Lung (tissue), 12 donors: ENCODE measurements around the gene GRIP2. TPM values are rescaled to one million over a fixed set of nuclear protein-coding genes. Genes with fewer than 3 reads are reported as not detected.

Experiments used
- ATAC-seq: fragments of 200-7000 bp; cut with Tn5 transposase; one replicate; pipeline ENCODE4 v1.9.1; 2020; ENCODE audit warnings: moderate number of reproducible peaks; ENCODE audit not compliant: insufficient read depth, low FRiP score
- DNase-seq, 3 donors: peaks; one replicate each; pipeline ENCODE4 v3.0.0-alpha.2; 2013 to 2017
- H3K27ac ChIP-seq, 2 donors: one replicate each; pipeline ENCODE4 v1.5.1; 2013; ENCODE audit warnings: mild to moderate bottlenecking in 2 of 2, moderate library complexity in 2 of 2, control low read depth in 1 of 2, inconsistent platforms in 1 of 2, low read depth in 1 of 2, low read length in 1 of 2
- H3K27me3 ChIP-seq, 3 donors: one replicate each; pipeline ENCODE4 v1.5.1; 2013; ENCODE audit warnings: low read length in 2 of 3; ENCODE audit not compliant: control insufficient read depth in 3 of 3, insufficient read depth in 3 of 3
- H3K36me3 ChIP-seq, 4 donors: one replicate each; pipeline ENCODE4 v1.5.1; 2013; ENCODE audit warnings: low read length in 4 of 4, mild to moderate bottlenecking in 1 of 4, moderate library complexity in 1 of 4; ENCODE audit not compliant: control insufficient read depth in 4 of 4, insufficient read depth in 4 of 4
- H3K4me1 ChIP-seq, 5 donors: one replicate each; pipeline ENCODE4 v1.5.1; 2013; ENCODE audit warnings: low read length in 5 of 5, mild to moderate bottlenecking in 2 of 5, moderate library complexity in 1 of 5; ENCODE audit not compliant: control insufficient read depth in 5 of 5, insufficient read depth in 5 of 5
- H3K4me3 ChIP-seq: one replicate; pipeline ENCODE4 v1.5.1; 2013; ENCODE audit warnings: mild to moderate bottlenecking, control low read depth, moderate library complexity
- H3K9ac ChIP-seq, 2 donors: one replicate each; pipeline ENCODE4 v1.5.1; 2013; ENCODE audit warnings: low read length in 2 of 2, control low read depth in 1 of 2; ENCODE audit not compliant: insufficient read depth in 1 of 2
- H3K9me3 ChIP-seq, 4 donors: one replicate each; pipeline ENCODE4 v1.5.1; 2013; ENCODE audit warnings: low read length in 3 of 4, mild to moderate bottlenecking in 1 of 4, moderate library complexity in 1 of 4; ENCODE audit not compliant: control insufficient read depth in 4 of 4, insufficient read depth in 3 of 4
- WGBS, 2 donors: extraction: QIAGEN DNeasy Blood & Tissue Kit; methylation state at CpG; one replicate each; pipeline ENCODE4 v1.1.7; 2013; 5-methylcytosine and 5-hydroxymethylcytosine counted together
- polyA plus RNA-seq, 2 donors: library from polyadenylated mRNA; stranded (reverse); fragments of 200-250 nt; gene quantifications; one replicate each; pipeline ENCODE4 v1.2.1, GENCODE V29; 2013
- total RNA-seq, 2 donors: library from RNA; depleted of rRNA in 1 of 2; stranded (reverse); fragments of >200 nt in 1 of 2; gene quantifications; one replicate each; pipeline ENCODE4 v1.2.1, GENCODE V29; 2014 to 2021
- TF ChIP-seq, protein P1 (sequence below): IDR thresholded peaks from 2 replicates; pipeline ENCODE4 v1.5.1; 2012; ENCODE audit warnings: mild to moderate bottlenecking; ENCODE audit errors: control extremely low read depth, extremely low read depth
- donor health status: control.
- donor health status: control.
- donor health status: Bipolar disorder and iron deficiency.
- donor health status: healthy.
- donor health status: DM: yes; HTN: yes; CAD: no.

The GRIP2 gene
- total and polyA plus RNA-seq, 4 donors: 0.05 to 1.2 (median 0.64) TPM

DNA sequence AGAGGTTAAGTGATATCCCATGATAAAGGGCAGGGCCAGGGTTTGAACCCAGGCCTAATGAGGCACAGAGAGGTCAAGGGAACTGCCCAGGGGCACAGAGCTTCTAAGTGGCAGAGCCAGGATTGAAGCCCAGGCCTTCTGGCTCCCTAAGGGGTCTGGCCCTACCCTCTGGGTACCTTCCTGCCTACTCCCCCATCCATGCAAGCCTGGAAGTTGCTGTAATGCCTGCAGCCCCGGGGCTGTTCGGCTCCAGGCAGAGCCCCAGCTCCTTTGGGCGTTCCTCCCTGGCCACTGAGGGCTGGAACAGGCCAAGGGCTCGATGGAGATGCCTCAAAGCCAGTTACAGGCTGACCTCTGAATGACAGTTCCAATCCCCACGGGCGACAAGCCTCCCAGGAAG, 4.5 kb downstream of the GRIP2 start:
- no peak overlapping the region for H3K9ac ChIP-seq
- TF ChIP-seq, protein P1, sequence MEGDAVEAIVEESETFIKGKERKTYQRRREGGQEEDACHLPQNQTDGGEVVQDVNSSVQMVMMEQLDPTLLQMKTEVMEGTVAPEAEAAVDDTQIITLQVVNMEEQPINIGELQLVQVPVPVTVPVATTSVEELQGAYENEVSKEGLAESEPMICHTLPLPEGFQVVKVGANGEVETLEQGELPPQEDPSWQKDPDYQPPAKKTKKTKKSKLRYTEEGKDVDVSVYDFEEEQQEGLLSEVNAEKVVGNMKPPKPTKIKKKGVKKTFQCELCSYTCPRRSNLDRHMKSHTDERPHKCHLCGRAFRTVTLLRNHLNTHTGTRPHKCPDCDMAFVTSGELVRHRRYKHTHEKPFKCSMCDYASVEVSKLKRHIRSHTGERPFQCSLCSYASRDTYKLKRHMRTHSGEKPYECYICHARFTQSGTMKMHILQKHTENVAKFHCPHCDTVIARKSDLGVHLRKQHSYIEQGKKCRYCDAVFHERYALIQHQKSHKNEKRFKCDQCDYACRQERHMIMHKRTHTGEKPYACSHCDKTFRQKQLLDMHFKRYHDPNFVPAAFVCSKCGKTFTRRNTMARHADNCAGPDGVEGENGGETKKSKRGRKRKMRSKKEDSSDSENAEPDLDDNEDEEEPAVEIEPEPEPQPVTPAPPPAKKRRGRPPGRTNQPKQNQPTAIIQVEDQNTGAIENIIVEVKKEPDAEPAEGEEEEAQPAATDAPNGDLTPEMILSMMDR: no peak
- H3K4me3 ChIP-seq: no peak overlapping the region
- ATAC-seq (no peak), DNase-seq (no peak)
- H3K9me3 ChIP-seq: no peaks in the 10 kb centered on the region
- H3K4me1 ChIP-seq: peaks cover 0 to 33% (median 6%) of the 10 kb centered on the region in 5 donors
- no peak overlapping the region for H3K27ac ChIP-seq
- no peaks in the 10 kb centered on the region for H3K36me3 ChIP-seq
- 82 to 87% methylated on average over 6 of the region's 6 CpGs for WGBS, 2 donors
- no peaks in the 10 kb centered on the region for H3K27me3 ChIP-seq

DNA sequence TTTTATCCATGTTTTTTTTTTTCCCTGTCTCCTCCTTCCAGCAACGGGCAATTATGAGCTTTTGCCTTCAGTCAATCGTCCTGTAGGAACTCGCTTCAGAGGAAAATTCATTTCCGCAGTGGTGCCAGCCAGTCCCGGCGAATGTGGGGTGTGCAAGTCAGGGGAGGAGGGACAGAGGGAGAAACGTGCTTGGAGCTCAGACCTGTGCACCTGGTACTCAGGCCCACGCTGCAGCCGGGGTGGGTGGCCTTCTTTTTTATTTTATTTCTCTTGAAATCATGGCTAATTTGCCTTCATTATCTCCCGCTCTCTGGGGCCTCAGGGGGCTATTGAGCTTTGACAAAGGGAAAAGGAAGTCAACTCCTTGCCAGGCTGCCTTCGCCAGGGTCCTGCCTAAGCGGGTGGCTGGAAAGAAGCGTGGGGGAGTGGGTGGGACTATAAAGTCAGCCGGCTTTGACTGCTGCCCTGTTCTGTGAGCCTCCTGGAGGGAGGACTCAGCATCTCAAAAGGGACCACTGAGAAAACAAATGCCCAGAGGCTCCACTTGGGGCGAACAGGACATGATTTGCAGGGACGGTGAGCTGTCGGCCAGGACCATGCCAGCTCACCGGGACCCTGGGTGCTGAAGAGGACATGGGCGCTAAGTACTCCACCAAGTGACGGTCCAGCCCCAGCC, 5.5 kb downstream of the GRIP2 start:
- ATAC-seq (no peak), DNase-seq (peak in 2 of 3 donors; percentile 35 to 43)
- Histone ChIP-seq H3K27me3 (no peaks in the 10 kb centered on the region), H3K36me3 (no peaks in the 10 kb centered on the region), H3K4me1 (peaks cover 0 to 30% (median 6%) of the 10 kb centered on the region in 5 donors), H3K9me3 (peaks cover 0 to 1% (median 0%) of the 10 kb centered on the region in 4 donors), H3K4me3 (no peak overlapping the region), H3K9ac (no peak overlapping the region), H3K27ac (peak overlapping the region in 1 of 2 donors; percentile 38)
- TF ChIP-seq, protein P1: no peak
- 33 to 42% methylated on average over 20 of the region's 20 CpGs for WGBS, 2 donors

DNA sequence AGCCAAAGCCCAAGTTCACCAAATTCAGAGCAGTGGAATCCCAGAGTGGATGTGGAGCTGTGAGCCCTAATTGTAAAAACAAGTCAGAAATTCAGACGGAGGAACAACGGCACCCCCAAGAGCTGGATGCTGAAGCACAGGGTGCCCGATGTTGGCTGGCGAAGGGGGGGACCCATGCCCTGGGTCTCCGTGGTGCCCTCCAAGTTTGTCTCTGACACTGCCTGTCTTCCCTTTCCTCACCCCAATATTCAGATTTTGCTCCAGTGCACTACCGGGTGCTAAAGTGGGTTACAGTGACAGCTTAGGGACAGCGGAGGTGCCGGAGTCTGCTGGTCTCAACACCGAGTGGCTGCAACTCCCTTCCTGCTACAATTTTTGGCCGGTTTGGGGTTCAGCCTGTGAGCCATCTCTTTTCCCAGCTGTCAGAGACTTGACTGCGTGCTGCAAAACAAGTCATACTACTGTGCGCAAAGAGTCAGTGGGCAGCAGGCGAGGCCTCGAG, 6.6 kb downstream of the GRIP2 start:
- Histone ChIP-seq H3K9ac (no peak overlapping the region), H3K27me3 (no peaks in the 10 kb centered on the region), H3K4me3 (no peak overlapping the region), H3K36me3 (no peaks in the 10 kb centered on the region), H3K27ac (peak overlapping the region in 1 of 2 donors; percentile 58), H3K9me3 (peaks cover 0 to 1% (median 0%) of the 10 kb centered on the region in 4 donors), H3K4me1 (peaks cover 0 to 26% (median 6%) of the 10 kb centered on the region in 5 donors)
- WGBS, 2 donors: 85 to 86% methylated on average over 14 of the region's 14 CpGs
- no peak for ATAC-seq
- TF ChIP-seq, protein P1: no peak
- DNase-seq: no peak
